Body of pancreas (tissue), 4 donors: ENCODE measurements around the gene PCDHGB5. TPM values are rescaled to one million over a fixed set of nuclear protein-coding genes. Genes with fewer than 3 reads are reported as not detected.

Experiments
- ATAC-seq: fragments of 150-250 bp; one replicate; pipeline ENCODE4 v1.9.1; 2016
- DNase-seq, 4 donors: peaks; one replicate each; pipeline ENCODE4 v3.0.0-alpha.2; 2019
- H3K27ac ChIP-seq, 4 donors: fragments of 200-600 bp; sonication (generic); 1 replicate in 3 of 4; 2 replicates in 1 of 4; pipeline versions ENCODE4 v1.5.1 to v1.6.1; 2016 to 2019; ENCODE audit warnings: mild to moderate bottlenecking in 1 of 4, mixed read lengths in 1 of 4, moderate library complexity in 1 of 4
- H3K27me3 ChIP-seq, 2 donors: fragments of 200-600 bp; sonication (generic); one replicate each; pipeline ENCODE4 v1.6.0; 2016; ENCODE audit warnings: mild to moderate bottlenecking in 1 of 2
- H3K36me3 ChIP-seq, 2 donors: fragments of 200-600 bp; sonication (generic); replicated peaks in 1 of 2; 2 replicates each; pipeline ENCODE4 v1.5.1; 2016; ENCODE audit warnings: low read depth in 2 of 2; ENCODE audit not compliant: insufficient read depth in 1 of 2
- H3K4me1 ChIP-seq: fragments of 200-600 bp; sonication (generic); one replicate; pipeline ENCODE4 v1.6.0; 2016
- H3K4me3 ChIP-seq, 2 donors: fragments of 200-600 bp; sonication (generic); 1 replicate in 1 of 2; 2 replicates in 1 of 2; pipeline ENCODE4 v1.5.1; 2016 to 2019
- H3K9me3 ChIP-seq, 3 donors: fragments of 200-600 bp; sonication (generic); 1 replicate in 2 of 3; 2 replicates in 1 of 3; pipeline ENCODE4 v1.5.1; 2016
- POLR2A ChIP-seq, 3 donors: fragments of 450-650 bp; IDR thresholded peaks; one replicate each; pipeline ENCODE4 v1.6.1; 2016; ENCODE audit warnings: antibody characterized with exemption in 3 of 3, mild to moderate bottlenecking in 2 of 3
- WGBS, 2 donors: methylation state at CpG; one replicate each; pipeline ENCODE4 v1.1.5; 2017; 5-methylcytosine and 5-hydroxymethylcytosine counted together
- intact Hi-C: fragments of 100-400 bp; cut with DNase I; formaldehyde crosslinking; loops from one replicate; pipeline ENCODE4 v1.15.1; 2023
- total RNA-seq, 2 donors: library from RNA; depleted of rRNA; stranded (reverse); fragments of >200 nt; gene quantifications; one replicate each; pipeline ENCODE4 v1.1.0, GENCODE V29; 2016
- TF ChIP-seq, protein P1 (sequence below), 7 experiments: fragments of 450-650 bp in 4 of 7; fragments of 200-600 bp in 3 of 7; sonication (generic) in 3 of 7; IDR thresholded peaks; one replicate each; pipeline ENCODE4 v1.5.1; 2016 to 2019; ENCODE audit warnings: antibody characterized with exemption in 7 of 7

The PCDHGB5 gene
- total RNA-seq, 2 donors from 2014 or later = 7.8 to 15.2 TPM

- WGBS, 2 donors = 33 to 54% methylated on average over 24 of the region's 24 CpGs
- no peak overlapping the region for H3K27ac ChIP-seq
- intact Hi-C loops = no loop called here
- TF ChIP-seq, protein P1, sequence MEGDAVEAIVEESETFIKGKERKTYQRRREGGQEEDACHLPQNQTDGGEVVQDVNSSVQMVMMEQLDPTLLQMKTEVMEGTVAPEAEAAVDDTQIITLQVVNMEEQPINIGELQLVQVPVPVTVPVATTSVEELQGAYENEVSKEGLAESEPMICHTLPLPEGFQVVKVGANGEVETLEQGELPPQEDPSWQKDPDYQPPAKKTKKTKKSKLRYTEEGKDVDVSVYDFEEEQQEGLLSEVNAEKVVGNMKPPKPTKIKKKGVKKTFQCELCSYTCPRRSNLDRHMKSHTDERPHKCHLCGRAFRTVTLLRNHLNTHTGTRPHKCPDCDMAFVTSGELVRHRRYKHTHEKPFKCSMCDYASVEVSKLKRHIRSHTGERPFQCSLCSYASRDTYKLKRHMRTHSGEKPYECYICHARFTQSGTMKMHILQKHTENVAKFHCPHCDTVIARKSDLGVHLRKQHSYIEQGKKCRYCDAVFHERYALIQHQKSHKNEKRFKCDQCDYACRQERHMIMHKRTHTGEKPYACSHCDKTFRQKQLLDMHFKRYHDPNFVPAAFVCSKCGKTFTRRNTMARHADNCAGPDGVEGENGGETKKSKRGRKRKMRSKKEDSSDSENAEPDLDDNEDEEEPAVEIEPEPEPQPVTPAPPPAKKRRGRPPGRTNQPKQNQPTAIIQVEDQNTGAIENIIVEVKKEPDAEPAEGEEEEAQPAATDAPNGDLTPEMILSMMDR (IDR thresholded peaks at IDR 0.05) = no peak
- no peak for TF ChIP-seq POLR2A (IDR thresholded peaks at IDR 0.05)
- peaks cover 0 to 72% (median 3%) of the 10 kb centered on the region in 3 donors for H3K9me3 ChIP-seq
- no peaks in the 10 kb centered on the region for H3K4me1 ChIP-seq
- ATAC-seq (no peak), DNase-seq (no peak)
- H3K27me3 ChIP-seq = no peaks in the 10 kb centered on the region
- no peak overlapping the region for H3K4me3 ChIP-seq
- H3K36me3 ChIP-seq = no peaks in the 10 kb centered on the region
Observed at GRCh38 chr5:141355641-141356040, 42.1 kb upstream of the PCDHGB5 start.

- 65 to 73% methylated on average over 5 of the region's 5 CpGs for WGBS, 2 donors
- TF ChIP-seq, protein P1 (IDR thresholded peaks at IDR 0.05) = no peak
- TF ChIP-seq POLR2A (IDR thresholded peaks at IDR 0.05) = no peak
- Histone ChIP-seq H3K9me3 (peaks cover 0 to 72% (median 5%) of the 10 kb centered on the region in 3 donors), H3K27me3 (no peaks in the 10 kb centered on the region), H3K4me3 (no peak overlapping the region), H3K27ac (no peak overlapping the region), H3K4me1 (no peaks in the 10 kb centered on the region), H3K36me3 (no peaks in the 10 kb centered on the region)
- intact Hi-C loops = no loop called here
- DNase-seq = no peak
- ATAC-seq = no peak
Observed at GRCh38 chr5:141356133-141356532, 41.6 kb upstream of the PCDHGB5 start.

- ATAC-seq (no peak), DNase-seq (no peak)
- peaks cover 0 to 72% (median 7%) of the 10 kb centered on the region in 3 donors for H3K9me3 ChIP-seq
- WGBS, 2 donors = 32 to 58% methylated on average over 12 to 19 of the region's 19 CpGs
- no peaks in the 10 kb centered on the region for H3K36me3 ChIP-seq
- TF ChIP-seq POLR2A (IDR thresholded peaks at IDR 0.05) = no peak
- TF ChIP-seq, protein P1 (IDR thresholded peaks at IDR 0.05) = no peak
- no peak overlapping the region for H3K27ac ChIP-seq
- no peaks in the 10 kb centered on the region for H3K27me3 ChIP-seq
- H3K4me3 ChIP-seq = no peak overlapping the region
- intact Hi-C loops = no loop called here
- H3K4me1 ChIP-seq = no peaks in the 10 kb centered on the region
Observed at GRCh38 chr5:141356950-141357349, 40.8 kb upstream of the PCDHGB5 start.

- no peaks in the 10 kb centered on the region for H3K4me1 ChIP-seq
- no peaks in the 10 kb centered on the region for H3K27me3 ChIP-seq
- no peak within 1 kb of the TSS for H3K27ac ChIP-seq
- intact Hi-C loops = no loop called here
- H3K4me3 ChIP-seq = no peak within 1 kb of the TSS
- WGBS, 2 donors = 10 to 18% methylated on average over 24 of the region's 24 CpGs
- H3K9me3 ChIP-seq = peaks cover 0 to 77% (median 8%) of the 10 kb centered on the region in 3 donors
- peak; percentile 24 for ATAC-seq
- TF ChIP-seq, protein P1 (IDR thresholded peaks at IDR 0.05) = peak in 4 of 7 experiments; percentile 19 to 35 (median 28)
- no peak for TF ChIP-seq POLR2A (IDR thresholded peaks at IDR 0.05)
- no peak for DNase-seq
- no peaks in the 10 kb centered on the region for H3K36me3 ChIP-seq
Observed at GRCh38 chr5:141359790-141360426, 37.8 kb upstream of the PCDHGB5 start, which contains the start of gene PCDHGB2. TSS of gene PCDHGB2 (plus strand) at chr5:141359994. CDS start at chr5:141360136, 142 bp downstream.

- H3K27ac ChIP-seq = no peak overlapping the region
- no peak overlapping the region for H3K4me3 ChIP-seq
- 24 to 30% methylated on average over 15 of the region's 15 CpGs for WGBS, 2 donors
- H3K27me3 ChIP-seq = no peaks in the 10 kb centered on the region
- DNase-seq (no peak), ATAC-seq (no peak)
- intact Hi-C loops = no loop called here
- H3K4me1 ChIP-seq = no peaks in the 10 kb centered on the region
- H3K9me3 ChIP-seq = peaks cover 0 to 77% (median 8%) of the 10 kb centered on the region in 3 donors
- no peak for TF ChIP-seq POLR2A (IDR thresholded peaks at IDR 0.05)
- TF ChIP-seq, protein P1 (IDR thresholded peaks at IDR 0.05) = no peak
- H3K36me3 ChIP-seq = no peaks in the 10 kb centered on the region
Observed at GRCh38 chr5:141360685-141361084, 37.1 kb upstream of the PCDHGB5 start.
